Dendritic cell treated with granulocyte-macrophage colony-stimulating factor and Interleukin-4, amounts not matched to agents 40 ng/mL and 50 ng/mL, for 4 days (primary cell): ENCODE results near the gene SOX5.

Experiments used
- H3K27ac Mint-ChIP-seq: one replicate; pipeline ENCODE4 v1.8.0; 2022; ENCODE audit warnings: mild to moderate bottlenecking, mixed read lengths
- H3K27me3 Mint-ChIP-seq: one replicate; pipeline ENCODE4 v1.8.0; 2022; ENCODE audit warnings: mild to moderate bottlenecking, mixed read lengths
- H3K36me3 Mint-ChIP-seq: one replicate; pipeline ENCODE4 v1.8.0; 2022; ENCODE audit warnings: low read depth, mixed read lengths
- H3K4me1 Mint-ChIP-seq: one replicate; pipeline ENCODE4 v1.8.0; 2022; ENCODE audit warnings: low read depth, mixed read lengths
- H3K4me3 Mint-ChIP-seq: one replicate; pipeline ENCODE4 v1.8.0; 2022; ENCODE audit warnings: mild to moderate bottlenecking, moderate library complexity, mixed read lengths
- H3K9me3 Mint-ChIP-seq: one replicate; pipeline ENCODE4 v1.8.0; 2022; ENCODE audit warnings: mixed read lengths
- intact Hi-C: fragments of 100-400 bp; cut with micrococcal nuclease; formaldehyde crosslinking; loops from one replicate; pipeline ENCODE4 v1.15.0; 2022

The SOX5 gene

DNA sequence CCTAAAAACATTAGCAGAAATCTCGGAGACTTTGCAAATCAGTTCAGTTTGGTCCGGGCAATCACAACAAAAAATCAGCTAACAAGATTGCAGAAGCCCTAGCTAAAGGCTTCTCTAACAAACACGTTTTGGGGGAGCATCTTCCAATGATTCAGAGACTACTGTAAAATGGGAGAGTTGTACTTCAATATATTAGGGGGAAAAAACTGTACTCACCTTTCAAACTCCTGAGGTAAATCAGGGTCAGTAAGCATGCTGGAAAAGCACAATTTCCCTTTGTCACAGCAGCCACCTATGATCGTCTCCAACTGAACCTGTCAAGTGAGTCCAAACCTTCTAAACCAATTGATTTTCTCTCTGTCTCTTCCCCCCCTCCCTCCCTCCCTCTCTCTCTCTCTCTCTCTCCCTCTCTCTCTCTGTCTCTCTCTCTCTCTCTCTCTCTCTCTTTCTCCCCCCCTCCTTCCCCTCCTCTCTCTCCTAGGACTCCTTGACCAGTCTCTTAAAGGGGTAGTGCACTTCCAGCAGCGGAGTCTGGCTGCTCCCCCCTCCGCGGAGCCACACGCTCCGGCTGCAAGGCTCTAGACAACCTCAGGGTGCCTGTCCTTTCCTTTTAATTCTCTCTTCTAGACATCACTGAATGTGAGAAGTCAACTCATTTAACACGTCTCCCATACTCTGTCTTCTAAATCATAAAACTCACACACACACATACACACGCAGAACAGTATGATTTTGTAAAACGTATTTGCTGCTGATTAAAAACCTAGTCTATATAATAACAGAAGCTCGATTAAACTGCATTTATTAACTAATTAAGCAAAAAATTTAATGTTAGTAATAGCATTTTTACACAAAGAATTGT is at the start of gene SOX5:
SOX5 (minus strand) TSS at position 323 of the 862 bp plus-strand sequence; CDS start at position 254, 69 bp downstream.
- no peaks in the 10 kb centered on the region for H3K4me1 Mint-ChIP-seq
- H3K27ac Mint-ChIP-seq, result no peak within 1 kb of the TSS
- H3K36me3 Mint-ChIP-seq, result no peaks in the 10 kb centered on the region
- no peak within 1 kb of the TSS for H3K4me3 Mint-ChIP-seq
- H3K9me3 Mint-ChIP-seq, result no peaks in the 10 kb centered on the region
- H3K27me3 Mint-ChIP-seq, result peaks cover 3% of the 10 kb centered on the region
- intact Hi-C loops, result no loop called here

DNA sequence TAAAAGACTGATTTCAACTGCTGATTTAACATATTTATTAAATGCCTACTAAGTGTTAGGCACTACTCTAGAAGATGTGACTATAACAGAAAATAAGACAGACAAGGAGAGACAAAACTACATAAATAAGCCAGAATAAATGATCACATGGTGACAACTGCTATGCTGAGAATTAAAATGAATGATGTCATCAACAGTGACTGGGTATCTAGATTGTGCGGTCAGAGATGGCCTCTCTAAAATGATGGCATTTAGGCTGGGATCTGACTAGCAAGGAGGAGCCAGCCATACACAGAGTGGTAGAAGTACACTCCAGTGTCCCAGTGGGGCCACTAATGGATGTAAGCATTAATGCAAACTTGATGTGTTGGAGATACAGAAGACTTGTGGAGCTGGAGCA is 37.6 kb upstream of the SOX5 start:
- Mint-ChIP-seq H3K27ac (no peak overlapping the region), H3K4me1 (no peaks in the 10 kb centered on the region), H3K27me3 (no peaks in the 10 kb centered on the region), H3K4me3 (no peak overlapping the region), H3K36me3 (no peaks in the 10 kb centered on the region), H3K9me3 (peaks cover 24% of the 10 kb centered on the region)
- intact Hi-C loops, result no loop called here

DNA sequence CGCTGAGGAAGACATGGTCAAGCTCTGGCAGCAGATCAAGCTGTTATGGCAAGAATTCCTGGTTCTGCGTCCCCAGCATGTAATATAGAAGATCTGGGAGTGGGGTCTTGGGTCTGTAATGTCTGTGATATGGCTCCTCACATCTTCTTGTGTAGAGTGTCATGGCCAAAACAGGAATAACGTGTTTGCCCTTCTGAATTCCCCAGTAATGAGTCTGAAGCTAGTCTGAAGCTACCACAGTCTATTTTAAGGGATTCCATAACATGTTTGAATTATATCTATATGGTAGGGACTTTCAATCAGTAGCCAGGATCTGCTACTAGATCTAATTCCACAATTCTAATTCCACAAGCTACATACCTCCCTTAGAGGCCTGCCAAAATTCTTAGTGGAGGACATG is 31.4 kb upstream of the SOX5 start:
- peaks cover 5% of the 10 kb centered on the region for H3K9me3 Mint-ChIP-seq
- H3K4me3 Mint-ChIP-seq, result no peak overlapping the region
- intact Hi-C loops, result no loop called here
- no peaks in the 10 kb centered on the region for H3K27me3 Mint-ChIP-seq
- H3K27ac Mint-ChIP-seq, result no peak overlapping the region
- H3K36me3 Mint-ChIP-seq, result no peaks in the 10 kb centered on the region
- no peaks in the 10 kb centered on the region for H3K4me1 Mint-ChIP-seq

DNA sequence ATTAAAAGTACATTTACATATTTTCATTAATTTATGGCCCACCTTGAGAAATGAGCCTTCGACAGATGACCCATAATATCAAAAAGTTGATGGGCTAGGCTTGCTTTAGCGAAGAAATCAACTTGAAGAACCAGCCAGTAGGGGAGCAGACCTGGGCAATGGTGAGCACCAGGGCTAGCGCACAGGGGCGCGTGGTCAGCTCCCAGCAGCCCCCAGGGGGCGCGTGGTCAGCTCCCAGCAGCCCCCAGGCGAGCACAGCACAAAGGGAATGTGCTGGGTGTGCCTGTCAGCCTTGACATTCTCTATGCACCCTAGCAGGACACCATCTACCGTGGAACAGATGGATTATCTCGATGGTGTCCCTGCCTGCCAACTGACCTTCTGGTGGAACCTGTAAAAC is 15.3 kb upstream of the SOX5 start:
- Mint-ChIP-seq H3K27ac (no peak overlapping the region), H3K36me3 (no peaks in the 10 kb centered on the region), H3K9me3 (no peaks in the 10 kb centered on the region), H3K4me3 (no peak overlapping the region), H3K27me3 (no peaks in the 10 kb centered on the region), H3K4me1 (no peaks in the 10 kb centered on the region)
- intact Hi-C loops, result no loop called here

DNA sequence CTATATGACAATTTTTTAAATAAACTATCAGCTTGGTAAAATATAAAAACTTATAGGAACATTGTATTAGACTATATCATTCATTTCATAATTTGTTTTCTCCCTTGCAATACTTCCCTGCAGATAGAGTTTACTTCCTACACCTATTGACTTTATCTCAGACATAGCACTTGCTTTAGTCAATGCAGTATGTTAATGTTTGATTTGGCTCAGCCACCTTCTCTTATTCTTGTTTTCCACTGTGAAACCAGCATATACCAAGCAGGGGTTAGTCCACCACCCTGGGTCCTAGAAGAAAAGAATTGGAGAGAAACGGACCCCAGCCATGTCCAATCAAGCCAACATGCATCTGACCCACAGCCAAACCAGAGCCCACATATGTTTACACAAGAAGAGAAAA is 10.4 kb upstream of the SOX5 start:
- Mint-ChIP-seq H3K4me1 (no peaks in the 10 kb centered on the region), H3K36me3 (no peaks in the 10 kb centered on the region), H3K27ac (no peak overlapping the region), H3K9me3 (no peaks in the 10 kb centered on the region), H3K4me3 (no peak overlapping the region), H3K27me3 (no peaks in the 10 kb centered on the region)
- intact Hi-C loops, result no loop called here

DNA sequence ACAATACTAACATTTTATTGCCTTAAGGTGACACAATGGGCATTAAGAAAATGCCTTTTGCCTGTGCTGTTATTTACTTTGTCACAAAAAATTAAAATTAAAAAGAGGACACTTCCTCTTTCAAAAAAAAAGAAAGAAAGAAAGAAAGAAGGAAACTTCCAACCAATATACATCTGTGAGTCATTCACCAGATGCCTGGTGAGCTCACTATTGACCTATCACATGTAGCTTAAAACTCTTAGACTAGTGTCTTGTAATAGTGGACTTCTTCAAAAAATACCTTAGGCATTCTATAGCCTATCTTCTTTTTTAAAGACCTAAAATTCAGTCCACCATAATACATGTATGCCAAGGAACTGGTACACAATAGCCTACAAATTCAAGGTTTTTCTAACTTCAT is 4.9 kb upstream of the SOX5 start:
- Mint-ChIP-seq H3K27me3 (peaks cover 3% of the 10 kb centered on the region), H3K4me3 (no peak overlapping the region), H3K9me3 (no peaks in the 10 kb centered on the region), H3K36me3 (no peaks in the 10 kb centered on the region), H3K4me1 (no peaks in the 10 kb centered on the region), H3K27ac (no peak overlapping the region)
- intact Hi-C loops, result no loop called here

DNA sequence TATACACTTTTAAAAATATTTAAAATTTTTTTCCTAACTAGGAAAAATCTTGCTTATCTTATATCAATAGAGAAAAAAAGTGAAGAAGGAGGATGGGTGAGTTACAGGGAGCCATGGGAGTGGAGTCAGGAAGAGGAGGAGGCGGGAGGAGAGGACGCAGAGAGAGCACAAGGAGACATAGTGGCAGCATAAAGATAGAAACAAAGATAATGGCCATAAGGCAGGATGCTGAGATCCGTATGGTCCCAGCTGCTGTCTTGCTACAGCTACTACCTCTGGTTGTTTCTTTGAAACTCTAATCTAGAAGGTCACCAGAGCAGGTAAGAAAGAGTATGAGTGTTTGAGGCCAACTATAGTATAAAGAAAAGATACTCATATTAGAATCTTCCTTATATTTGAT is 2.6 kb upstream of the SOX5 start:
- Mint-ChIP-seq H3K27me3 (peaks cover 3% of the 10 kb centered on the region), H3K27ac (no peak overlapping the region), H3K4me1 (no peaks in the 10 kb centered on the region), H3K9me3 (no peaks in the 10 kb centered on the region), H3K4me3 (no peak overlapping the region), H3K36me3 (no peaks in the 10 kb centered on the region)
- intact Hi-C loops, result no loop called here

DNA sequence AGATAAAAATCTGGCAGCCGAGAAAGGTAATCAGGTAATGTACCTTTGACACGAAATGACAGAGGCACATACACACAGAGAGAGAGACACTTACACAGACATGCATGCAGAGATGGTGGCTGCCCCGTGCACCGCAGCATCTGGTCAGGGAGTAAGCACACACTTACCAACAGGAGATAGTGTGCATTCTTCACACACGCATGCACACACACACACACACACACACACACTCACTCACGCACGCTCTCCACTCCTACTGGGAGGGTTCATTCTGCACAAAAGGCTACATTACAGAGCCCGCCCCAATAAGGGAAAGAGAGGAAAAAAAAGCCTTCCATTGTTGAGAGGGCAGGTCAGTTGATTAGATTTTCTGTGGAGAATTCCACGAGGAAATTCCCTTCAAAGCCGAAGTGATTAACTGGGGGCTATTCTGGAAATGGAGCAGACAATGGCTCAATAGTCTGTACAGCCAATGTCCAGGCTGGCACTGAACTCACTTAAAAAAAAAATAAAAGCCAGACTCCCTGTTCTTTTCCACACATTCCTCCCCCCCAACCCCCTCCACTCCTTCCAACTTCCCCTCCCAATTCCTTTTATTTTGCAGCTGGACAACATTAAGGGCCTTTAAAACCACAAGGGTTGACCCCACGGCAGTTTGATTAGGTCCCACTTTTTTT is 1.4 kb upstream of the SOX5 start:
- no peak overlapping the region for H3K4me3 Mint-ChIP-seq
- intact Hi-C loops, result no loop called here
- no peaks in the 10 kb centered on the region for H3K4me1 Mint-ChIP-seq
- no peaks in the 10 kb centered on the region for H3K36me3 Mint-ChIP-seq
- H3K27ac Mint-ChIP-seq, result no peak overlapping the region
- no peaks in the 10 kb centered on the region for H3K9me3 Mint-ChIP-seq
- H3K27me3 Mint-ChIP-seq, result peaks cover 3% of the 10 kb centered on the region

DNA sequence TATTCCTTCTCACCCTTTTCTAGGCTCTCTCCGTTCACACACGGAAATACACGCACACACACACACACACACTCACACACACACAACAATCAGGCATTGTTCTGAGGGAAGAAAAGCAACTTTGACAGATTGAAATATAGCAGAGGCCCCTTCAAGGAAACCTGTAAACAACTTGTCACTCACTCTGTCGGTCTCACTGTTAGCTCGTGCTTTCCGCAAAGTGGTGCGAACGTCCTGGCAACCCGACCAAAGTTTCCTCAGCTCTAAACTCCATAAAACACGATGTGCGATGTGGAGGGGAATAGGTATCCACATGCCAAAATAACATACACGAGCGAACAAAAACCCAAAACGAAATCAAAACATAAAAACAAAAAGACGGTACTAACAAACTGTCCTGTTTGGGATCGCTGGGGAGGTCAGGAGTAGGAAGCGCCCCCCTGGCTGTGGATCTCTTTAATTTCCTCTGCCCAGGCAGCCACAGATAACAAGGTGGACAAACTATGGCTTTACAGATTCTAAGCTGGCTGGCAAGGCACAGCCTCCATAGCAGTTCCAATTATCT is 822 bp upstream of the SOX5 start:
- intact Hi-C loops, result no loop called here
- no peaks in the 10 kb centered on the region for H3K36me3 Mint-ChIP-seq
- no peaks in the 10 kb centered on the region for H3K4me1 Mint-ChIP-seq
- no peaks in the 10 kb centered on the region for H3K9me3 Mint-ChIP-seq
- no peak overlapping the region for H3K4me3 Mint-ChIP-seq
- no peak overlapping the region for H3K27ac Mint-ChIP-seq
- peaks cover 3% of the 10 kb centered on the region for H3K27me3 Mint-ChIP-seq

DNA sequence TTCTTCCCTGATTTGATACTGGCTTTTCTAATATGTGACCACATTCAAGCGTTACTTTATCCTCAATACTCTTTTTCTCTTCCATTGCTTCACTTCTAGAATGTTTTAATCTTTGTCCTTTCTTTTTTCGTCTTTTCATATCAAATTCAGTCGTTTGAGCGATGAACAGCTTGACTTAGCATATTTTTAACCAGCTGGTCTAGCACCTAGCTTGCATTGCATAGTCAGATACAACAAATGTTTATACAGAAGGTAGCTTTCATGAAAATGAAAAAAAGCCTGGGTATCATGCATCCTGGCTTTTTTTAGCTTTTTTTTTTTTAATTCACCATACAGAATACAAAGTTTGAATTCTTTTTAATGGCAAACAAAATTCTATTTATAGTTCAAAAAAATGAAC is 1.2 kb downstream of the SOX5 start:
- Mint-ChIP-seq H3K36me3 (no peaks in the 10 kb centered on the region), H3K27ac (no peak overlapping the region), H3K27me3 (peaks cover 3% of the 10 kb centered on the region), H3K4me3 (no peak overlapping the region), H3K4me1 (no peaks in the 10 kb centered on the region), H3K9me3 (no peaks in the 10 kb centered on the region)
- intact Hi-C loops, result no loop called here

DNA sequence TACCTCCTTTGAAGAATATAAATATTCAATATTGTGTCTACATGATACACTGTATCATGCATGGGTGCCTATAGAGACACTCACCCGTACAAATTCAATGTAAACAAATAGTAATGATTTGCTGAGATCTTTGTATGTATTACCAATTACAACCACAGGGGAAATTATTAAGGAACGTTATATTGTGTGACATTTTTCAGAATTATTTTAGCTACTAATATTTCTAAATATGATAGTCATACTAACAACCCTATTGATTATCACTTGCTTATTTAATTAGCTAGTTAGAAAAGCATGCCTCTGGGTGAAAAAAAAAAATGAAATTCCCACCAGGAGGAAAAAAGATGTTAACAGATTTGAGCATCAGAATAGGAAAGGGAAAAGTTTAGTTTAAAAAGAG is 2.1 kb downstream of the SOX5 start:
- no peaks in the 10 kb centered on the region for H3K36me3 Mint-ChIP-seq
- no peak overlapping the region for H3K4me3 Mint-ChIP-seq
- H3K27me3 Mint-ChIP-seq, result peaks cover 3% of the 10 kb centered on the region
- H3K4me1 Mint-ChIP-seq, result no peaks in the 10 kb centered on the region
- no peak overlapping the region for H3K27ac Mint-ChIP-seq
- intact Hi-C loops, result no loop called here
- no peaks in the 10 kb centered on the region for H3K9me3 Mint-ChIP-seq

DNA sequence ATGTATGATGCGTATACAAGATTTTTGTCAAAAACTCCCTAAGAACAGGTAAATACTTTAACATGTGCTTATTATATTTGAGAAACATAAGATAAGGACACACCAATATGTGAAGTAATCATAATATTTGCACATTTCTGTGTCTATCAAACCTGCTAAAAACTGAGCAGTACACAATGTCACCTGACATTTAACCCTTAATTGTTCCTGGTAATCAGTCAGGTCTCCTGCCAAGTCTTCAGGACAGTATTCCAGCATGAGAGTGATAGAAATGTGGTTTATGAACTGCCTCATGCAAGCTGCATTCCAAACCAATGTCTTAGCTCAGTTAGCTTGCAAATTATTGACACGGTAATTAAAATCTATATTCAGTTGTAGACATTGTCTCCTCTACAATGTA is 4.2 kb downstream of the SOX5 start:
- Mint-ChIP-seq H3K27me3 (no peaks in the 10 kb centered on the region), H3K36me3 (no peaks in the 10 kb centered on the region), H3K4me1 (no peaks in the 10 kb centered on the region), H3K4me3 (no peak overlapping the region), H3K9me3 (no peaks in the 10 kb centered on the region), H3K27ac (no peak overlapping the region)
- intact Hi-C loops, result no loop called here

DNA sequence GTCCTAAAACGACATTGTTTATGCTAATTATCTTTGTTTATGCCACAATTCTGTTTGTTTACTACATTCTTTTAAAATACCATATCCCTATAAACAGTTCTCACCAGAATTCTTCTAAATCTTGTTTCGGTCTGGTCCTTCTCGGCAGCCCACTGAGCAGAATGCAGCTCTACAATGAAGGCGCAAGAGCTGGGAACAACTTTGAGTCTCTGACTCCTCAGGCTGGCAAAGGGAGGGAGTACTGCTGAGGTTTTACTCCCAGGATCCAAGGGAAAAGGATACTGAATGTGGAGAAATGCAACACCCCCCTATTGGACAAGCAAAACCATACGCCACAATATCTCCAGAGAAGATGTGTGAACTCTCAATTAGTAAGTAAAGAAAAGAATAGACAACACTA is 5.4 kb downstream of the SOX5 start:
- H3K27me3 Mint-ChIP-seq, result no peaks in the 10 kb centered on the region
- H3K36me3 Mint-ChIP-seq, result no peaks in the 10 kb centered on the region
- H3K27ac Mint-ChIP-seq, result no peak overlapping the region
- no peaks in the 10 kb centered on the region for H3K9me3 Mint-ChIP-seq
- H3K4me3 Mint-ChIP-seq, result no peak overlapping the region
- intact Hi-C loops, result no loop called here
- H3K4me1 Mint-ChIP-seq, result no peaks in the 10 kb centered on the region

DNA sequence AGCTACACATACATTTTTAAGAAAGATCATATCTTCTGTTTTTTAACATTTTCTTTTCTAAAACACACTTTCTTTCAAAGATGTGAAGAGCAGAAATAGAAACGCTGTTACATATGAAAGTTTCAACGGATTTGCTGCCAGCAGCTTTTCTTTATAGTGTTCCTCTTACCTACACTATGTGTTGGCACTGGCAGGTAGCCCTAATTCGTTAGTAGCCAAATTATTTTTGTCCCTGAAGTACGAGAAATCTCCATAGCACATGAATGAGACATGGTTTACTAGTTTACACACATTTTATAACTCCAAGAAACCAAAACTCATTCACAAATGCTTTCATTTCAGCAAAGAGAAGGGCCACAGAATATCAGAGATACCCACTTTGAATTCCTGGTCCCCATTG is 6.6 kb downstream of the SOX5 start:
- Mint-ChIP-seq H3K36me3 (no peaks in the 10 kb centered on the region), H3K4me1 (no peaks in the 10 kb centered on the region), H3K4me3 (no peak overlapping the region), H3K27ac (no peak overlapping the region), H3K9me3 (no peaks in the 10 kb centered on the region), H3K27me3 (no peaks in the 10 kb centered on the region)
- intact Hi-C loops, result no loop called here
